ENCODE results near the gene MAP4K5. TPM values are rescaled to one million over a fixed set of nuclear protein-coding genes. Genes with fewer than 3 reads are reported as not detected.
"Not testable (repeated sequence)": the region's sequence is repeated elsewhere in the genome, so short reads cannot be mapped to it uniquely, and the experiment has no call there.

Gene MAP4K5
- total and polyA plus RNA-seq, 2 of the 13 experiments (the other 11 are each of a cell fraction or from before 2014, with no cell fraction given) = 12.7 to 23.9 TPM

- TF ChIP-seq ZNF431 (CRISPR knock-in tag; IDR thresholded peaks at IDR 0.05; ENCODE audit: borderline replicate concordance, low read depth) = peak; percentile 79; the same call in 1 of the 2 replicates
- H2AFZ ChIP-seq (ENCODE audit: low read length); H4K20me1 ChIP-seq (ENCODE audit: insufficient read depth, low read length); CTCF ChIA-PET (ENCODE audit: low intra/inter-chr PET ratio, low total read pairs); H3K27me3 ChIP-seq (ENCODE audit: control insufficient read depth in 1 of 2, insufficient read depth in 2 of 2, low read length in 2 of 2); H3K4me2 ChIP-seq (ENCODE audit: low read depth, low read length); intact Hi-C loops (cut with micrococcal nuclease; ENCODE audit: unreplicated experiment); ATAC-seq; H3K9ac ChIP-seq (ENCODE audit: insufficient read depth, low read depth, low read length); FAIRE-seq; BruUV-seq (replicated peaks); H3K79me2 ChIP-seq (ENCODE audit: insufficient read depth, low read length); DNase-seq (ENCODE audit: low spot score); H3K36me3 ChIP-seq (replicated peaks in 1 of 2; ENCODE audit: control insufficient read depth in 1 of 2, insufficient read depth in 2 of 2, low read length in 2 of 2); H3K9me3 ChIP-seq (ENCODE audit: low read length); H3K4me3 ChIP-seq (replicated peaks in 1 of 3; ENCODE audit: insufficient read depth in 1 of 3, low read depth in 2 of 3, low read length in 3 of 3); H3K27ac ChIP-seq (ENCODE audit: extremely low read length, insufficient read depth, low read length); POLR2A ChIA-PET: not testable (repeated sequence)
- in situ Hi-C loops (cut with HindIII; ENCODE audit: extremely low pct_ligation_motif_present, low pct_unique_long_range_greater_than_20kb) = loop anchor here (25.0 kb wide), 1 partner anchor 676 kb away; the partner anchor contains the start of gene NEMF
- peaks cover 23% of the 10 kb centered on the region for H3K4me1 ChIP-seq (ENCODE audit: insufficient read depth, low read length)
- WGBS (ENCODE audit: low lambda C conversion rate) = 44% methylated on average over 4 of the region's 4 CpGs
Measured at GRCh38 chr14:50538034-50538433, 5.7 kb upstream of the MAP4K5 start.

- in situ Hi-C loops (cut with HindIII; ENCODE audit: extremely low pct_ligation_motif_present, low pct_unique_long_range_greater_than_20kb) (loop anchor here (25.0 kb wide), 1 partner anchor 673 kb away; the partner anchor contains the start of gene NEMF), intact Hi-C loops (cut with micrococcal nuclease; ENCODE audit: unreplicated experiment) (loop anchor here (5.0 kb wide), 4 partner anchors 58 to 673 kb away; partner anchors contain the start of gene SOS2)
- Histone ChIP-seq H3K79me2 (ENCODE audit: insufficient read depth, low read length) (peaks cover 21% of the 10 kb centered on the region), H3K27me3 (ENCODE audit: control insufficient read depth in 1 of 2, insufficient read depth in 2 of 2, low read length in 2 of 2) (no peaks in the 10 kb centered on the region; a peak in 1 of 5 replicates), H3K36me3 (replicated peaks in 1 of 2; ENCODE audit: control insufficient read depth in 1 of 2, insufficient read depth in 2 of 2, low read length in 2 of 2) (no peaks in the 10 kb centered on the region), H3K4me2 (ENCODE audit: low read depth, low read length) (no peak overlapping the region), H3K27ac (ENCODE audit: extremely low read length, insufficient read depth, low read length) (no peak overlapping the region), H3K4me1 (ENCODE audit: insufficient read depth, low read length) (peaks cover 21% of the 10 kb centered on the region), H3K4me3 (replicated peaks in 1 of 3; ENCODE audit: insufficient read depth in 1 of 3, low read depth in 2 of 3, low read length in 3 of 3) (no peak overlapping the region), H3K9ac (ENCODE audit: insufficient read depth, low read depth, low read length) (no peak overlapping the region), H3K9me3 (ENCODE audit: low read length) (peaks cover 6% of the 10 kb centered on the region; the same call in 1 of the 2 replicates), H2AFZ (ENCODE audit: low read length) (no peak overlapping the region), H4K20me1 (ENCODE audit: insufficient read depth, low read length) (peaks cover 5% of the 10 kb centered on the region; the same call in 1 of the 2 replicates)
- CTCF ChIA-PET (ENCODE audit: low intra/inter-chr PET ratio, low total read pairs) = no interaction called here
- ATAC-seq (no peak), FAIRE-seq (no peak), DNase-seq (ENCODE audit: low spot score) (no peak)
- POLR2A ChIA-PET = no interaction called here
- WGBS (ENCODE audit: low lambda C conversion rate) = 94% methylated on average over 1 of the region's 1 CpG
- no TSS peak for BruUV-seq (replicated peaks)
- TF ChIP-seq EP300 (IDR thresholded peaks at IDR 0.05; ENCODE audit: low read depth in 2 of 2, low read length in 2 of 2) = no peak
- TF ChIP-seq EP300 (CRISPR knock-in tag; IDR thresholded peaks at IDR 0.05; ENCODE audit: borderline replicate concordance) = no peak
- TF ChIP-seq BCL6 (CRISPR knock-in tag; IDR thresholded peaks at IDR 0.05) = no peak
- TF ChIP-seq ZNF30 (CRISPR knock-in tag; IDR thresholded peaks at IDR 0.05) = no peak
- no peak for TF ChIP-seq ZNF296 (CRISPR knock-in tag; conservative IDR thresholded peaks at IDR 0.05)
- no peak for TF ChIP-seq SNAPC2 (CRISPR knock-in tag; IDR thresholded peaks at IDR 0.05)
- TF ChIP-seq NFYC (CRISPR knock-in tag; IDR thresholded peaks at IDR 0.05) = no peak
- TF ChIP-seq FOXO1 (CRISPR knock-in tag; IDR thresholded peaks at IDR 0.05) = no peak
- TF ChIP-seq DNMT3B (CRISPR knock-in tag; conservative IDR thresholded peaks at IDR 0.05) = no peak
- no peak for TF ChIP-seq RARA (CRISPR knock-in tag; IDR thresholded peaks at IDR 0.05)
- TF ChIP-seq NCOR1 (IDR thresholded peaks at IDR 0.05; ENCODE audit: borderline replicate concordance, low read length) = no peak
- no peak for TF ChIP-seq ZNF574 (CRISPR knock-in tag; IDR thresholded peaks at IDR 0.05)
- TF ChIP-seq ZNF513 (CRISPR knock-in tag; conservative IDR thresholded peaks at IDR 0.05) = no peak
- TF ChIP-seq TCF7L2 (IDR thresholded peaks at IDR 0.05; ENCODE audit: low read depth, low read length) = no peak
- no peak for TF ChIP-seq CEBPB (IDR thresholded peaks at IDR 0.05; ENCODE audit: borderline replicate concordance, low read depth, low read length)
Measured at GRCh38 chr14:50534997-50535396, 2.6 kb upstream of the MAP4K5 start.
